SIG-M5 treated with dmso at 0.1 percent for 504 hours (cell line): Measurements from ENCODE around the gene ZNF771.
"Not testable (repeated sequence)": the region's sequence is repeated elsewhere in the genome, so short reads cannot be mapped to it uniquely, and the experiment has no call there.

Source experiments
- DNase-seq: peaks from one replicate; lab custom pipeline; 2025; ENCODE audit not compliant: unreplicated experiment; lab: John Stamatoyannopoulos, UW

ZNF771 gene

DNA sequence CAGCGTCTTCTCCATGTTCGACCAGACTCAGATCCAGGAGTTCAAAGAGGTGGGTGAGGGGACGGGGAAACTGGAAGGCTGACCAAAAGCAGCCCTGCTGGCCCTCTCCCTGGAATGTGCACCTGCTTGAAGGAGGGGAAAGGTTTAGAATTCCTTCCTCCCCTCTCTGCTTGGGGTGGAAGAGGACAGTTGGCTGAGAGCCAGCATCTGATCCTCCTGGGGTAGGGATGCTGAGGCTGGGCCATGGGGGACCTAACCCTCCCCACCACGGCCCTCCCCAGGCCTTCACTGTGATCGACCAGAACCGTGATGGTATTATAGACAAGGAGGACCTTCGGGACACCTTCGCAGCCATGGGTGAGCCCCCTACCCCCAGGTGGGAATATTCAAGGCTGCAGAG is 31.5 kb upstream of the ZNF771 start:
- DNase-seq, result no peak

DNA sequence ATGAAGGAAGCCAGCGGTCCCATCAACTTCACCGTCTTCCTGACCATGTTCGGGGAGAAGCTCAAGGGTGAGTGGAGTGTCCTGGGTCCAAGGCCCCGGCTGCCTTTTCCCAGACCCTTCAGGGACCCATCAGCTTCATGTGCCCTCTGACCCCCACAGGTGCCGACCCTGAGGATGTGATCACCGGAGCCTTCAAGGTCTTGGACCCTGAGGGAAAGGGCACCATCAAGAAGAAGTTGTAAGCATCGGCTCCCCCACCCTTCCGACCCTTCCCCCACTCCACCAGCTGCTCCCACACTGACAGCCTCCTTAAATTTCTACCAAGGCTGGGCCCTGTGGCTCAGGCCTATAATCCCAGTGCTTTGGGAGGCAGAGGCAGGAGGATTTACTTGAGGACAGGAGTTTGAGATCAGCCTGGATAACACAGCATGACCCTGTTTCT is 30.9 kb upstream of the ZNF771 start:
- no peak for DNase-seq

DNA sequence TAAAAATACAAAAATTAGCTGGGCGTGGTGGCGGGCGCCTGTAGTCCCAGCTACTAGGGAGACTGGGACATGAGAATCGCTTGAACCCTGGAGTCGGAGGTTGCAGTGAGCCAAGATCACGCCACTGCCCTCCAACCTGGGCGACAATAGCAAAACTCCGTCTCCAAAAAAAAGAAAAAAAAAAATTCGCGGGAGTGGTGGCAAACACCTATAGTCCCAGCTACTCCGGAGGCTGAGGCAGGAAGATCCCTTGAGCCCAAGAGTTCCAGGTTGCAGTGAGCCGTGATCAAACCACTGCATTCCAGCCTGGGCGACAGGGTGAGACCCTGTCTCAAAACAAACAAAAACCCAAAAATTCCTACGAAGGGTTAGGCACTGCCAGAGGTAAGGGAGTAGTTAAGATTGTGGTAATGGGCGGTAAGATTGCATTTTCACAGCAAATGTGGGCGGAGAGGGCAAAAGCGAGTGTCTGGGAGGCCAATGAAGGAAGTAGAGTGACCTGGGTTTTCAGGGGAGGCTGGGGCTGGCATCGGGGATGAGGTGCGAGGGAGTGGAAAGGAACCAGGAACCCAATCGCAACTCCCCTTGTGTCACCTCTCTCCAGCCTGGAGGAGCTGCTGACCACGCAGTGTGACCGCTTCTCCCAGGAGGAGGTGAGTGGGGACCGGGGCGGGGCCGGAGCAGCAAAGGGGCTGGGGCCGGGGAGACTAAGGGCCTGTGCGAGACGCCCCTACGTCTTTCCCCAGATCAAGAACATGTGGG is 30.2 kb upstream of the ZNF771 start:
- peak; percentile 70 for DNase-seq

DNA sequence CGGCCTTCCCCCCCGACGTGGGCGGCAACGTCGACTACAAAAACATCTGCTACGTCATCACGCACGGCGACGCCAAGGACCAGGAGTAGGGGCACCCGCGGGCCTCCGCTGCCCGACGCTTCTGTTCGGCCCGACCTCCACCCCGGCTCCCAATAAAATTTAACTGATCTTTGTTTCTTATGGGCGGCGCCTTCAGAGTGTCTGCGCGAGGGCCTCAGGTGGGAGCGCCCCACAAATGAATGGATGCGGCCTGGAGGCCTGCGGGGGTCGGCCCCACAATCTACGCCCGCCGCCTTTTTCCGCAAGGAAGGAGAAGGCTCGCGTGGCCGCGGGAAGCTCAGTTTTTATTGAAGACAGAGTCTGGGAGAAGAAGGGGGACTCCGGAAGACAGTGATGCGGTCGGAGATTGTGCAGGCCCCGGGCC is 29.6 kb upstream of the ZNF771 start:
- DNase-seq, result peak; percentile 82

DNA sequence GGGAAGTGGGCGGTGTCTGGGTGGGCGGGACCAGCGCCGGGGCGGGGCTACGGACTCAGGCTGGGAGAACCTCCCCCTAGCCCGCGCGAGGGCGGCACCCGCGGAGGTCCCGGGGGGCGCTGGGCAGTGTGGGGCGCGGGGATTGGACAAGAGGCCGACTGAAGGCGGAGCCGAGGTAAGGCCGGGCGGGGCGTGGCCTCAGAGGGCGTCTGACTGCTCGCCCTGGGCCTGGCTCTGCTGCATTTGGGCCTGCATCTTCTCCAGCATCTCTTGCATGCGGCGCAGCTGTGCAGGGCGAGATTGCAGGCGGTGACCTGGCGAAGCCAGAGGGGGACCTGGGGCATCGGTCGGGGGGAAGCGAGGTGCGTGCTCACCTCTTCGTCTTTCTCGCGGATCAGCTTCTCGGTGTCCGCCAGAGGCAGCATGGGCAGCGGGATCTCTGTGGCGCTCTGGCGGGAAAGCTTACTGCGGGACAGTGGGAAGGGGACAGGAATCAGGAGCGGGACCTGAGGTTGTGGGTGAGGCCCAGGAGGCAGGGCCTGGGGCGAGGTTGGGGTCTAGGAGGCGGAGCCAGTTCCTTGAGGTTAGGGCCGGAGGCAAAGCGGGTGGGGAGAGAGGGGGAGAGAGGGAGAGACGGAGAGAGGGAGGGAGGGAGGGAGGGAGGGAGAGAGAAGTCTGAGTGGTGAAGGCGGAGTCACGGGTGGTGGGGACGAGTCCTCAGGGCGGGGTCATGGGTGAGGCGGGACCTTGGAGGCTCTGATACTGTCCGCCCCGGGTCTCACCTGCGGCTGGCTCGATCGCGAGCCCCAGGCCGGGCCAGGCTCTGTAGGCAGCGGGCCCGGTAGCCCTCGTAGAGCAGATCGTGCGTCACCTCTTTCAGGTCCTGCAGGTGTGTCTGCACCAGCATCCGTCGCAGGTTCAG is 28.9 kb upstream of the ZNF771 start:
- peak; percentile 94 for DNase-seq

DNA sequence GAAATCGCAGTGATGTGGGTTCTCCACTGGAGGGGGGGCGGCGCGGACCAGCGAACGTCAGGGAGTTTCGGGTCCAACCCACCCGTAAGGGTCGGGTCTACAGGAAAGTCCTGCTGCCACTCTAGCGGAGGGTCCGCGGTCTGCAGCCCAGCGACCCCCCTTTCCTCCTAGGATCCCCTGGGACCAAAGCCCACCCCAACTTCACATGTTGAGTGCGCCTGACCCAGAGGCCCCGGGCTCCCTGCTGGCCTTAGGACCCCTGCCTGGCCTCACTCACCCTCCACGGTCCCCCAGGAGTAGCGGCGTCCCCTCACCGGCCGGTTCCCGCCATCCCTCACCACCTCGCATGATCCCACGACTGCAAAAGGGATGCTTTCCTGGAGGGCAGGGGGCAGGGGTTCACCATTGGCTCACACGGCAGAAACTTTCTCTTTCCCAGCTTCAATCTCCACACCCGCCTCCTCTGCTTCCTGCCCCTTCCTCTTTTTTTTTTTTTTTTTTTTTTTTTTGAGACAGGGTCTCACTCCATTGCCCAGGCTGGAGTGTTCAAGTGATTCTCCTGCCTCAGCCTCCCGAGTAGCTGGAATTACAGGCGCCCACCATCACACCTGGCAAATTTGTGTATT is 28.1 kb upstream of the ZNF771 start:
- DNase-seq, result no peak

DNA sequence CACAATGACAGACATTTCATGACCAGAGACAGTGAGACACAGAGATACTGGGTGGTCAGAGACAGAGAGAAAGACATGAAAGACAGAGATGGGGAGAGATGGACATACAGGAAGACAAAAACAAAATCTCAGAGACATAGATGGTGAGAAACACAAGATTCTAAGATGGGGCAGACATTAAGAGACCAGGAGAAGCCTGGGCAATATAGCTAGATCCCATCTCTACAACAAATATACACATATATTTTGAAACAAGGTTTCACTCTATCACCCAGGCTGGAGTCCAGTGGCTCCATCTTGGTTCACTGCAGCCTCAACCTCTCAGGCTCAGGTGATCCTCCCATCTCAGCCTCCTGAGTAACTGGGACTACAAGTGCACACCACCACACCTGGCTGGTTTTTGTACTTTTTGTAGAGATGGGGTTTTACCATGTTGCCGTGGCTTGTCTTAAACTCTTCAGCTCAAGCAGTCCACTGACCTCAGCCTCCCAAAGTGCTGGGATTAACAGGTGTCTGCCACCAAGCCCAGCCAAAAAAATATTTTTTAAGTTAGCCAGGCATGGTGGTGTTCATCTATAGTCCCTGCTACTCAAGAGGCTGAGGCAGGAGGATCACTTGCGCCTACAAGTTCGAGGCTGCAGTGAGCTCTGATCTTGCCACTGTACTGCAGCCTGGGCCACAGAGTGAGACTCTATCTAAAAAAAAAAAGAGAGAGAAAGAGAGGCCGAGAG is 27.2 kb upstream of the ZNF771 start:
- no peak for DNase-seq

DNA sequence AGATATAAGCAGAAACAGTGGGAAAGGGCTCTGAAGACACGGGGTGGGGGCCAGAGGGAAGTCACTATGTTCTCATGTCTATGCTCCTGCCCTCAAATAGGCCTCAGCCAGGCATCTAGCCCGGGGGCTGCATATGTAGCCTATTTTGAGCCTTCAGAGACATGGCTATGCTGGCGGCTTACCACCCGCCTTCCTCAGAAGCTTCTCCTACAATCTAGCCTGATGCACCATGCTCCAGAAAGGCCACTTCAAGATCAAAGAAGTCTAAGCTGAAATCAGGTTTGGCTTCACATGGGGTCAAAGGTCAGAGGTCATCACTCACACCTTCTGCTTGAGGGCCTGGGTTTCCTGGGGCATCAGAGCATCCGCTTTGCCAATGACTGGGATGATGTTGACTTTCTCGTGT is 26.6 kb upstream of the ZNF771 start:
- no peak for DNase-seq

DNA sequence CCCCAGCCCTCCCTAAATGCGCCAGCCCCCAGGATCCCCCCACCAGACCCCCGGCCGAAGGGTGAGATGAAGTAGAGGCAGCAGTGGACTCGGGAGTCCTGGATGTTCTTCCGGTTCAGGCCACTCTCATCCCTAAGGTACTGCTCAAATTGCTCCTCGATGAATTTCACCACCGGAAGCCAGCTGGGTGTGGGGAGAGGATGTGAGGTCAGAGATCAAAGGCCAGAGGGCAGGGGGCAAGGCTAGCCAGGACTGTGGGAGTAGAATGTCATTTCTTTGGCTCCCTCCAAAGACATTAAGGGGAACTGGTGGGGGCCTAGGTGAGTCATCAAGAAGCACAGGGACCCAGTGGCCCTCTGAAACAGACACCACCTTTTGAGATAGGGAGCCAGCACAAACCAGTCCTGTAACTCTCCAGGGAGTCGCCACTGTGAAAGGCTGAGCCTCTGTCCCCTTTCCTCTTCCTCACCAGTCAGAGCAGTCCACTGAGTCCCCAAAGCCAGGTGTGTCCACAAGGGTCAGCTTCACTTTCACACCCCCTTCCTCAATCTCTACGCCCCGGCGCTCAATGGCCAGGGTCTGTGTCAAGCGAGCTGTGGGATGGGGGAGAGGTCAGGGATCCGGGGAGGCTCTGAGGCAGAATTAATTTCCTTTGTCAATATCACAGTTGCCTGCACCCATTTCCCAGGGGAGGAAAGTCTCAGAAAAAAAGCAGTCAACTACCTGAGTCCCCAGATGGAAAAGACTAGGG is 25.9 kb upstream of the ZNF771 start:
- no peak for DNase-seq

DNA sequence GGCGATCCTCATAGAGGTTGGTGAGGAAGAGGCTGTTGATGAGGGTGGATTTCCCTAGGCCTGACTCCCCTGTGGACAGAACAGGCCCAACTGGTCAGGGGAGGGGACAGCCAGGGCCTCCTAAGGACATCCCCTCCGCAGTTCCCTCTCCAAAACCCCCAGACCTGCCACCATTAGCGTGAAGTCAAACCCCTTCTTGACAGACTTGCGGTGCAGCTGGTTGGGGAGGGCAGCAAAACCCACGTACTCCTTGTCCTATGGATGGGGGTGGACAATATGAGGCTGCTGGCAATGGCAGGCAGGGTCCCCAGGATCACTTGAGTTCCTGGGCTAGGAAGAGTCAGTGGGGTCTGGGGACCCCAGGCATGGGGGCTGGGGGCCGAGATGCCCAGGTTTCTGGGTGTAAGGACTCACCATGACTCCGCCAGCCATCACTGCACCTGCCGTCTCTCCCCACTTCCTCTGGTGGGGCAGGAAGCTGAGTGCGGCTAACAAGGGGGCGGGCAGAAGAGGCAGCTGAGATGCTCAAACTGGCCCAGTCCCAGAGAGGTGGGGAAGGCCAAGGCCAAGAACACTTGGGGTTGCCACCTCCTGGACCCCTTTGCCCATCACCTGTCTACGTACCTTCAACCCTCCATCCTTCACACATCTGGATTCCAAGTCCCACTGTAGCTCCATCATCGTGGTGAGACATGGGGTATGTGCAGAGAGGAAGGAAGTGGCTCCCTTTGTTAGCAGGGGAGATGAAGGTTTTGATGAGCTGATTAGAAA is 25.1 kb upstream of the ZNF771 start, which contains the start of gene SEPTIN1:
Gene SEPTIN1, minus strand, starts transcription at position 451 of the 771 bp plus-strand sequence. Its CDS starts 19 bp downstream, at position 432.
- no peak for DNase-seq

DNA sequence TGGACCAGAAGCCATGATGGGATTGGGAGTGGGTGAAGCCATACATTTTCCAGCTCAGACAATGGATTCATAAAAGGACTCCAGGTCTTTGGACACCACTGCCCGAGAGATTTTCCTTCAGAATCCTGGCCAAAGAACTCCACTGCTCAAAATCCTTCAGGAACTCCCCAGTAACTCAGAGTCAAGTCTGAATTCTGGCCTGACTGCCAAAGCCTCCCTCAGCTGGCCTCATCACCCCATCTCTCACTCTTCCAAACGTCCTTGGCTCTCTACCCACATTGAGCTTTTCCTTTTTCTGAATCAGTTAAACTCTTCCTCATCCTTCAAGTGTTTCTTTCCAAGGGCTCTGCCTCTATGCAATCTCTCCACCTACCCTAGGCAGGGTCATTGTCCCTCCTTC is 23.9 kb upstream of the ZNF771 start:
- DNase-seq, result no peak

DNA sequence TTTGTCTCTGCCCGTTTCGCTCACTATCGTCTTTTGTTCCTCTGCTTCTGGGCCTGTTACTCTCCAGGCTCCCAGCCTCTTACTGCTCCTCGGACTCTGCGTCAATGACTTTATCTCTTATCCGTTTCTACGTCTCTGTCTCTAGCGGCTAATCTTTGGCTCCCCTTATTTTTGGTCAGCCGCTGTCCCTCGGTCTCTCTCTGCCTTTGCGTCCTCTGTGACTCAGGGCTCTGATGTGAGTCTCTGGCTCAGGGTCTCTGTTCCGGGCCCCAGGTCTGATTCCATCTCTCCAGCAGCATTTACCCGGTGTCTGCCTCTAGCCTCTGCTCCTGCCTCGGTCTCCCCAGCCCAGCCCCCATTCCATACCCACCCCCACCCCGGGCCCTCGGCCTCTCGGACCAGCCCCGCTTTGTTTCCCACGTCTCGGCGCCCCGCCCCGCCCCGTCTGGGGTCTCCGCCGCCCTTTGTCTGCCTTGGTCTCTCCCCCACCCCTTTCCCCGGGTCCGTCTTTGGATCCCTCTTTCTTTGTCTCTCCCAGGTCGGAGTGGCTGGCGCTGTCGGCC is 12.7 kb upstream of the ZNF771 start:
- no peak for DNase-seq

DNA sequence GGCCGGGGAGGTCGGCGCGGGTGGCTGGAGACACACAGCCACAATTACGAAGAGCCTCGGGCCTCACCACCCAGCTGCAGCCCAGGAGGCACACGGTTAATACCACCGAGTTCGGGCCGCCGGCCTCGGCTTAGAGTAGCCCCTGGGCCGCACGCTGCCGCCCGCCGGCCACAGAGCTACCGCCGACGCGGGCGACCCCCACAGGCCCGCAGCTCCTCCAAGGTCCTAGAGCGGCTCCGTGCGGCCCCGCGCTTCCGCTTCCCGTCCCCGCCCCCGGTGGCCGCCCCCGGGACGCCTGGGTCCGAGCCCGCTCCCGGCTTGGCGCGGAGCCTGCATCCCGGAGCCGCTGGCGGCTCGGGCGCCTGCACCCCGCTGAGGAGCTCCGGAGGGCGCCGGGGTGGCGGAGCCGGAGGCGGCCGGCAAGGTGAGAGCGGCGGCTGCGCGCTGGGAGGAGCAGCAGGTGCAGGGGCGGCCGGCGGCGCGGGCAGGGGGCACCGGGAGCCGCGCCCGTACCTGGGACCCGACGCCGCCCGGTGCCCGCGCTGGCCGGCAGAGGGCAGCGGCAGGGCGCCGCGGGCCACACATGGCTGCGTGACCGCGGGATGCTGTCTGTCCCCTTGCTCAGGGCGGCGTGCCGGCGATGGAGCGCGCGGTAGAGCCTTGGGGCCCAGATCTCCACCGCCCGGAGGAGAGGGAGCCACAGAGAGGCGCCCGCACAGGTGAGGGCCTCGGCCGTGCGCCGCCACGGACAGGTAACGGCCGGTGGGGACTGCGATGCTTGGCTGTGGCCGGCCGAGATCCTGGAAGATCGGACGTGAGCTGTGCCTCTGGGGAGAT is 12.0 kb upstream of the ZNF771 start, which contains the start of gene ZNF48:
Gene ZNF48, plus strand, starts transcription at position 266 of the 837 bp plus-strand sequence. Its CDS starts 375 bp downstream, at position 641.
- DNase-seq, result peak; percentile 78

DNA sequence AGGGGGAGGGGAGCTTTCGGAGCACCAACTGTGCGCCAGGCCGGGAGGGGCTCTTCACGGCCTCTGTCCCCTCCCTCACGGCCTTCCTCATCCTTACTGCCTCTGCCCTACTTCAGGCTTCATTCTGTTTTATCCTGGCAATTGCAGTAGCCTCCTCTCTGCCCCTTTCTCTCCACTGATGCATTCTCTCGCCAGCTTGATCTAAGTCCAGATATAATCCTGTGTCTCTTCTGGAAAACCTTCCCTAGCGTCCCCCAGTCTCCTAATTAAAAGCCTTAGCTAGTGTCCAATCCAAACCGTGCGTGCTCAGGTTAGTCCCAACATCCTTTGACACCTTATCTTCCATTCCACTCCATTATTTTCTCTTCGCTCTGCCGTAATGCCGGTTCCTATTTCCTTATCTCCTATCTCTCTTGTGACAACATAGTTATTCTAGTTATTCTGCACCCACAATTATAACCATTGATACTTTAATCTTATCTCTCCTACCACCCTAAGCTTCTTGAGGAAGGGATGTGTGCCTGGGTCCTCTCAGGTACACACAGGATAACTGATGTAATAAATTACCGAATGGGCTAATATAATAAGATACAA is 11.3 kb upstream of the ZNF771 start:
- no peak for DNase-seq

DNA sequence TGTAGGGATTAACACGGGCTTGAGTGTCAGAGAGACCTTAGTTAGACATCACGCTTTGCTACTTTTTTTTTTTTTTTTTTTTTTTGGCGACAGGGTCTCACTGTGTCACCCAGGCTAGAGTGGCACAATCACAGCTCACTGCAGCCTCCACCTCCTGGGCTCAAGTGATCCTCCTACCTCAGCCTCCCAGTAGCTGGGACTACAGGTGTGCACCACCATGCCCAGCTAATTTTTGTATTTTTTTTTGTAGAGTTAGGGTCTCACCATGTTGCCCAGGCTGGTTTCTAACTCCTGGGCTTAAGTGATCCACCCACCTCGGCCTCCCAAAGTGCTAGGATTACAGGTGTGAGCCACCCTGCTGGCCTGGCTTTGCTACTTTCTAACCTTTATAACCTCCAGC is 10.8 kb upstream of the ZNF771 start:
- not testable (repeated sequence) for DNase-seq

DNA sequence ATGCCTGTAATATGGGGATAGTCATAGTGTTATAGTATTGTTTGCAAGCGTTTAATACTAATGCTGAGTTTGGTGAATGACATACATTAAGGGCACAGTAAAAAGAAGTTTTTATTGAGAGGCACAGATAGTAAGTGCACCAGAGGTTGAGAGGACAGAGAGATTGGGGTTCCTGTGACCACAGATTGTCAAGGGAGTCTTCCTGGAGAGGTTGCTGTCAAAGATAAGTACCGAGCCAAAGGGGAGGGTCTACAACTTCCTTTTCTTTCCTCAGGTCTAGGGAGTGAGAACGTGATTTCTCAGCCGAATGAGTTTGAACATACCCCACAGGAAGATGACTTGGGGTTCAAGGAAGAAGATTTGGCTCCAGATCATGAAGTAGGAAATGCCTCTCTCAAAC is 10.3 kb upstream of the ZNF771 start:
- DNase-seq, result no peak

DNA sequence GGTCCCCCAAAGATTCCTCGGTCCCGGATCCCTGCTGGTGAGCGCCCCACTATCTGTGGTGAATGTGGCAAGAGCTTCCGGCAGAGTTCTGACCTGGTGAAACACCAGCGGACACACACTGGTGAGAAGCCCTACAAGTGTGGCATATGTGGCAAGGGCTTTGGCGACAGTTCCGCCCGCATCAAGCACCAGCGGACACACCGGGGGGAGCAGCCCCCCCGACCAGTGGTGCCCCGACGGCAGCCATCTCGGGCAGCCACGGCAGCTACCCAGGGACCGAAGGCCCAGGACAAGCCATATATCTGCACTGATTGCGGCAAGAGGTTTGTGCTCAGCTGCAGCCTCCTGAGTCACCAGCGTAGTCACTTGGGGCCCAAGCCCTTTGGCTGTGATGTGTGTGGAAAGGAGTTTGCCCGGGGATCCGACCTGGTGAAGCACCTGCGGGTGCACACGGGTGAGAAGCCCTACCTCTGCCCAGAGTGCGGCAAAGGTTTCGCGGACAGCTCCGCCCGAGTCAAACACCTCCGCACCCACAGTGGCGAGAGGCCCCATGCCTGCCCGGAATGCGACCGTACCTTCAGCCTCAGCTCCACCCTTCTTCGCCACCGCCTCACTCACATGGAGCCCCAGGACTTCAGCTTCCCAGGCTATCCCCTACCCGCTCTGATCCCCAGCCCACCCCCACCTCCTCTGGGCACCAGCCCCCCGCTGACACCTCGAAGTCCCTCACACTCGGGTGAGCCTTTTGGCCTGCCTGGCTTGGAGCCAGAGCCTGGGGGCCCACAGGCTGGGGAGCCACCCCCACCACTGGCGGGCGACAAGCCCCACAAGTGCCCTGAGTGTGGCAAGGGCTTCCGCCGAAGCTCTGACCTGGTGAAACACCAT is 9.4 kb upstream of the ZNF771 start:
- DNase-seq, result no peak
